ENCODE measurements around the gene FAM8A1. TPM values are rescaled to one million over a fixed set of nuclear protein-coding genes. Genes with fewer than 3 reads are reported as not detected.

The FAM8A1 gene
- total RNA-seq, 1 donor = 29.7 TPM

GRCh38 chr6:17632934-17633333 is 32.8 kb downstream of the FAM8A1 start:
- Histone ChIP-seq H3K27ac (ENCODE audit: low read depth, low read length) (no peak overlapping the region), H3K36me3 (ENCODE audit: insufficient read depth, low read length) (peaks cover 34% of the 10 kb centered on the region), H3K79me2 (ENCODE audit: insufficient read depth, low read length) (peaks cover 42% of the 10 kb centered on the region), H3K4me2 (ENCODE audit: insufficient read depth, low read length) (no peak overlapping the region), H2AFZ (ENCODE audit: low read length) (no peak overlapping the region), H3K27me3 (ENCODE audit: insufficient read depth, low read length) (no peaks in the 10 kb centered on the region), H3K4me3 (ENCODE audit: insufficient read depth, low read length) (no peak overlapping the region), H3K9me3 (ENCODE audit: low read depth, low read length) (no peaks in the 10 kb centered on the region), H3K4me1 (ENCODE audit: insufficient read depth, low read length) (peaks cover 2% of the 10 kb centered on the region), H4K20me1 (ENCODE audit: insufficient read depth, low read length) (no peaks in the 10 kb centered on the region)
- TF ChIP-seq CTCF (IDR thresholded peaks at IDR 0.05; ENCODE audit: extremely low read depth, low read depth, low read length) = no peak
- no peak for DNase-seq (ENCODE audit: insufficient read length, low spot score, missing footprints)

GRCh38 chr6:17633465-17634188 is 33.5 kb downstream of the FAM8A1 start:
- no peak overlapping the region for H3K27ac ChIP-seq (ENCODE audit: low read depth, low read length)
- H2AFZ ChIP-seq (ENCODE audit: low read length) = no peak overlapping the region
- no peak for DNase-seq (ENCODE audit: insufficient read length, low spot score, missing footprints)
- no peaks in the 10 kb centered on the region for H3K27me3 ChIP-seq (ENCODE audit: insufficient read depth, low read length)
- H3K4me2 ChIP-seq (ENCODE audit: insufficient read depth, low read length) = no peak overlapping the region
- no peak overlapping the region for H3K4me3 ChIP-seq (ENCODE audit: insufficient read depth, low read length)
- no peaks in the 10 kb centered on the region for H3K9me3 ChIP-seq (ENCODE audit: low read depth, low read length)
- no peak for TF ChIP-seq CTCF (IDR thresholded peaks at IDR 0.05; ENCODE audit: extremely low read depth, low read depth, low read length)
- H3K4me1 ChIP-seq (ENCODE audit: insufficient read depth, low read length) = peaks cover 9% of the 10 kb centered on the region
- H4K20me1 ChIP-seq (ENCODE audit: insufficient read depth, low read length) = no peaks in the 10 kb centered on the region
- H3K36me3 ChIP-seq (ENCODE audit: insufficient read depth, low read length) = peaks cover 39% of the 10 kb centered on the region
- peaks cover 44% of the 10 kb centered on the region for H3K79me2 ChIP-seq (ENCODE audit: insufficient read depth, low read length)

GRCh38 chr6:17635568-17635967 is 35.5 kb downstream of the FAM8A1 start:
- no peak overlapping the region for H3K4me2 ChIP-seq (ENCODE audit: insufficient read depth, low read length)
- no peaks in the 10 kb centered on the region for H3K9me3 ChIP-seq (ENCODE audit: low read depth, low read length)
- H3K27ac ChIP-seq (ENCODE audit: low read depth, low read length) = no peak overlapping the region
- no peak overlapping the region for H2AFZ ChIP-seq (ENCODE audit: low read length)
- H4K20me1 ChIP-seq (ENCODE audit: insufficient read depth, low read length) = no peaks in the 10 kb centered on the region
- H3K79me2 ChIP-seq (ENCODE audit: insufficient read depth, low read length) = peaks cover 41% of the 10 kb centered on the region
- H3K4me3 ChIP-seq (ENCODE audit: insufficient read depth, low read length) = no peak overlapping the region
- no peak for DNase-seq (ENCODE audit: insufficient read length, low spot score, missing footprints)
- H3K4me1 ChIP-seq (ENCODE audit: insufficient read depth, low read length) = peaks cover 18% of the 10 kb centered on the region
- no peaks in the 10 kb centered on the region for H3K27me3 ChIP-seq (ENCODE audit: insufficient read depth, low read length)
- no peak for TF ChIP-seq CTCF (IDR thresholded peaks at IDR 0.05; ENCODE audit: extremely low read depth, low read depth, low read length)
- H3K36me3 ChIP-seq (ENCODE audit: insufficient read depth, low read length) = peaks cover 35% of the 10 kb centered on the region

GRCh38 chr6:17638212-17638715 is 38.2 kb downstream of the FAM8A1 start:
- no peak overlapping the region for H3K4me3 ChIP-seq (ENCODE audit: insufficient read depth, low read length)
- H3K4me1 ChIP-seq (ENCODE audit: insufficient read depth, low read length) = peaks cover 18% of the 10 kb centered on the region
- H2AFZ ChIP-seq (ENCODE audit: low read length) = no peak overlapping the region
- no peak for DNase-seq (ENCODE audit: insufficient read length, low spot score, missing footprints)
- H3K9me3 ChIP-seq (ENCODE audit: low read depth, low read length) = no peaks in the 10 kb centered on the region
- H3K4me2 ChIP-seq (ENCODE audit: insufficient read depth, low read length) = peak overlapping the region; percentile 46
- no peaks in the 10 kb centered on the region for H3K27me3 ChIP-seq (ENCODE audit: insufficient read depth, low read length)
- peaks cover 43% of the 10 kb centered on the region for H3K36me3 ChIP-seq (ENCODE audit: insufficient read depth, low read length)
- no peak for TF ChIP-seq CTCF (IDR thresholded peaks at IDR 0.05; ENCODE audit: extremely low read depth, low read depth, low read length)
- peaks cover 47% of the 10 kb centered on the region for H3K79me2 ChIP-seq (ENCODE audit: insufficient read depth, low read length)
- peak overlapping the region; percentile 38 for H3K27ac ChIP-seq (ENCODE audit: low read depth, low read length)
- H4K20me1 ChIP-seq (ENCODE audit: insufficient read depth, low read length) = no peaks in the 10 kb centered on the region

All from osteoblast (primary cell).